Heart left ventricle (tissue), 13 donors: Measurements from ENCODE around the gene TCF19.

Source experiments
- CTCF ChIP-seq, 12 donors: fragments of 200-600 bp; sonication (generic) in 4 of 12; IDR thresholded peaks; one replicate each; pipeline versions ENCODE4 v1.5.0 to v1.8.0; 2018 to 2022; ENCODE audit warnings: antibody characterized with exemption in 12 of 12, mild to moderate bottlenecking in 5 of 12
- POLR2A ChIP-seq, 2 donors: fragments of 450-650 bp; IDR thresholded peaks; one replicate each; pipeline ENCODE4 v1.6.1; 2017; ENCODE audit warnings: antibody characterized with exemption in 2 of 2, mild to moderate bottlenecking in 2 of 2, moderate library complexity in 2 of 2
- donor health status: ischemic (EF 13 %, LVEDD 7.1; RV severe dilation, severe dysfunction).
- donor health status: DM: no; HTN: yes; CAD: no.
- donor health status: DM: no; HTN: no; CAD: no.
- donor health status: ischemic (EF 25% LVEDD 6.9; RV normal size, moderate dysfunction).
- donor health status: ischemic (EF 25% LVEDD 5.7; RV mildly dilated, moderate dysfunction).
- donor health status: ischemic (EF 35%, LVEDD 5.7; RV mildly dilated, moderate dysfunction).
- donor health status: nonischemic (EF 11% LVEDD 7.7; RV severe dilation, severe dysfunction).
- donor health status: DM: yes; HTN: yes; CAD: no.
- donor health status: PGD.
- donor health status: ischemic (EF 29% LVEDD 5.4; RV normal size, mild dysfunction).
- donor health status: nonischemic (EF 23%, LVEDD 6.1; RV moderate dilation, normal function).

DNA sequence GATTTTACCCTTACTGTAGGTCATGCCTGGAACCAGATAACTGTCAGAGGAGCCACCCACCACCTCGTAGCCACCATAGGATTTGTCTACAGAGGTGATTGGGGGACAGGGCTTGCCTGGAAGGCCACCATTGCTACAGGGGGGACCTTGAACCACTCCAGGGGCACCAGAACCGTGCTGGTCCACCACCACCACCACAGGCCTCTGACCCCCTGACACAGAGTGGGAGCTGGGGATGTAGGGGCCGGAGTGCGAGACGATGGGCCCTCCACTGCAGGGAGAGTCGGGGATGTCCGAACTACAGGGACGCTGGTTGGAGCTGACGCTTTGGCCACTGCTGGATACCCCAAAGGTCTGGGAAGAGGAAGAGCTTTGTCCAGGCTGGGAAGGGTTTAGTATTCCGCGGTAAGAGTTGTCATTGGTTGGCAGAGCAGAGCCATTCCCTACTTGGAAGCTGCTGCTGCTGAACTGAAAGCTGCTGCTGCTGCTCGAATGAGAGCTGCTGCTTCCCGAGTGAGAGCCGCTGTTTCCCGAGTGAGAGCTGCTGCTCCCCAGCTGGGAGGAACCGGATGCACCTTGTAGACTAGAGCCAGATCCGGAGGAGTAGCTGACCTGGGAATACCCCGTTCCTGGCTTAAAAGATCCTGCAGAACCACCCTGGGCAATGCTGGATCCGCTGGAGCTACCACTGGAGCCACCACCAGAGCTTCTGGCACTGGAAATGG is 41.6 kb upstream of the TCF19 start:
- TF ChIP-seq CTCF (IDR thresholded peaks at IDR 0.05), result no peak
- peak in 1 of 2 donors; percentile 13 for TF ChIP-seq POLR2A (IDR thresholded peaks at IDR 0.05)
